HCT116 (cell line): ENCODE results near the gene PREX1. TPM values are rescaled to one million over a fixed set of nuclear protein-coding genes. Genes with fewer than 3 reads are reported as not detected.

Experiments used
- ATAC-seq: fragments of 200-7000 bp; cut with Tn5 transposase; 2 replicates; pipeline ENCODE4 v1.9.1; 2020; ENCODE audit warnings: mild to moderate bottlenecking, moderate library complexity
- BruUV-seq: library from RNA; stranded (reverse); fragments of 400-500 nt; replicated peaks from 2 replicates; lab custom pipeline; 2021; lab: Mats Ljungman, UMichigan
- CTCF ChIA-PET: fragments of 300-600 bp; sonication (Branson Sonifier 250); formaldehyde crosslinking; loops from one replicate; lab custom pipeline; 2021; ENCODE audit warnings: antibody characterized with exemption; lab: Charles Lee
- POLR2A ChIA-PET: fragments of 300-600, 350-600 bp; sonication (Branson Sonifier 250); formaldehyde crosslinking; loops from one replicate; lab custom pipeline; 2021; ENCODE audit warnings: antibody characterized with exemption; lab: Charles Lee
- RAD21 ChIA-PET, 2 experiments: fragments of 300-600 bp; sonication (Branson Sonifier 250); formaldehyde crosslinking; loops; one replicate each; lab custom pipeline; 2023; ENCODE audit warnings: low total read pairs in 2 of 2; ENCODE audit not compliant: uncharacterized antibody in 2 of 2, unreplicated experiment in 2 of 2, low non-redundant PET in 1 of 2; lab: Charles Lee
- DNase-seq: peaks from one replicate; pipeline ENCODE4 v3.0.0-alpha.2; 2010; ENCODE audit warnings: low read depth, low spot score
- H2AFZ ChIP-seq: fragments of 200-600 bp; shearing (Covaris generic), sonication (generic); 2 replicates; pipeline ENCODE4 v1.6.1; 2017; ENCODE audit warnings: low read depth, mixed run types, mixed read lengths, antibody characterized with exemption, low read length; ENCODE audit not compliant: poor library complexity, severe bottlenecking
- H3K27ac ChIP-seq: 2 replicates; pipeline ENCODE4 v1.5.1; 2012; ENCODE audit warnings: low read depth, low read length
- H3K27me3 ChIP-seq: fragments of 200-600 bp; sonication (generic); 2 replicates; pipeline ENCODE4 v1.6.1; 2016; ENCODE audit warnings: mixed run types, low read length, mixed read lengths; ENCODE audit not compliant: insufficient read depth
- H3K36me3 ChIP-seq, 2 experiments: fragments of 200-500 bp in 1 of 2; fragments of 200-600 bp in 1 of 2; sonication (Bioruptor generic) in 1 of 2; sonication (generic) in 1 of 2; 2 replicates each; pipeline versions ENCODE4 v1.5.1 to v1.6.1; 2014 to 2016; ENCODE audit warnings: low read length in 2 of 2, inconsistent platforms in 1 of 2, mixed read lengths in 1 of 2, mixed run types in 1 of 2; ENCODE audit not compliant: insufficient read depth in 2 of 2, control insufficient read depth in 1 of 2
- H3K4me1 ChIP-seq, 2 experiments: fragments of 200-600 bp in 1 of 2; sonication (generic) in 1 of 2; 2 replicates each; pipeline versions ENCODE4 v1.5.1 to v1.6.1; 2012 to 2017; ENCODE audit warnings: low read length in 2 of 2, inconsistent platforms in 1 of 2, mild to moderate bottlenecking in 1 of 2, mixed read lengths in 1 of 2, mixed run types in 1 of 2, moderate library complexity in 1 of 2; ENCODE audit not compliant: insufficient read depth in 2 of 2, control insufficient read depth in 1 of 2
- H3K4me2 ChIP-seq: fragments of 200-600 bp; sonication (generic); 2 replicates; pipeline ENCODE4 v1.6.1; 2017; ENCODE audit warnings: mixed run types, low read length, mixed read lengths
- H3K4me3 ChIP-seq, 2 experiments: fragments of 200-600 bp in 1 of 2; sonication (generic) in 1 of 2; replicated peaks in 1 of 2; 2 replicates each; pipeline ENCODE4 v1.5.1; 2011 to 2016; ENCODE audit warnings: low read length in 2 of 2, control low read depth in 1 of 2, low read depth in 1 of 2, mild to moderate bottlenecking in 1 of 2, mixed read lengths in 1 of 2, mixed run types in 1 of 2
- H3K79me2 ChIP-seq: fragments of 200-600 bp; sonication (generic); 2 replicates; pipeline ENCODE4 v1.6.1; 2017; ENCODE audit warnings: mild to moderate bottlenecking, mixed run types, low read length, moderate library complexity, mixed read lengths; ENCODE audit not compliant: insufficient read depth
- H3K9ac ChIP-seq: fragments of 200-600 bp; sonication (generic); 2 replicates; pipeline ENCODE4 v1.6.1; 2016; ENCODE audit warnings: low read length, mixed read lengths
- H3K9me2 ChIP-seq: fragments of 200-600 bp; sonication (generic), shearing (Covaris generic); 2 replicates; pipeline ENCODE4 v1.6.1; 2017; ENCODE audit warnings: mixed run types, mild to moderate bottlenecking, moderate library complexity; ENCODE audit not compliant: insufficient read depth
- H3K9me3 ChIP-seq, 2 experiments: fragments of 200-500 bp in 1 of 2; fragments of 200-600 bp in 1 of 2; sonication (Bioruptor generic) in 1 of 2; sonication (generic) in 1 of 2; 2 replicates each; pipeline ENCODE4 v1.6.1; 2014 to 2017; ENCODE audit warnings: low read length in 2 of 2, mixed read lengths in 2 of 2, inconsistent platforms in 1 of 2, low read depth in 1 of 2, mild to moderate bottlenecking in 1 of 2, mixed run types in 1 of 2, moderate library complexity in 1 of 2; ENCODE audit not compliant: control insufficient read depth in 1 of 2, insufficient read depth in 1 of 2
- H4K20me1 ChIP-seq: fragments of 200-600 bp; sonication (generic), shearing (Covaris generic); 2 replicates; pipeline ENCODE4 v1.6.1; 2017; ENCODE audit warnings: mixed run types, mild to moderate bottlenecking, moderate library complexity; ENCODE audit not compliant: insufficient read depth
- CBX3 ChIP-seq: IDR thresholded peaks from 2 replicates; pipeline ENCODE4 v1.6.1; 2012; ENCODE audit warnings: low read depth
- CEBPB ChIP-seq: IDR thresholded peaks from 2 replicates; pipeline ENCODE4 v1.6.1; 2012; ENCODE audit warnings: low read depth
- RAD21 ChIP-seq: IDR thresholded peaks from 2 replicates; pipeline ENCODE4 v1.6.1; 2012; ENCODE audit warnings: low read depth, mild to moderate bottlenecking
- SIN3A ChIP-seq: IDR thresholded peaks from 2 replicates; pipeline ENCODE4 v1.6.1; 2012; ENCODE audit warnings: low read depth
- SP1 ChIP-seq: IDR thresholded peaks from 2 replicates; pipeline ENCODE4 v1.6.1; 2012; ENCODE audit warnings: low read depth
- YY1 ChIP-seq: IDR thresholded peaks from 2 replicates; pipeline ENCODE4 v1.6.1; 2011; ENCODE audit warnings: low read length, low read depth, moderate library complexity, mild to moderate bottlenecking; ENCODE audit not compliant: insufficient replicate concordance; ENCODE audit errors: extremely low read depth
- intact Hi-C: fragments of 100-400 bp; cut with micrococcal nuclease; formaldehyde crosslinking; loops from 2 replicates; pipeline ENCODE4 v1.10.0; 2022
- total RNA-seq: library from RNA; stranded (reverse); gene quantifications from one replicate; pipeline ENCODE4 v1.2.1, GENCODE V29; 2021; ENCODE audit not compliant: unreplicated experiment

Gene PREX1
- total RNA-seq, 1 experiment from 2014 or later = 6.1 TPM

GRCh38 chr20:48697845-48698491 is 129.8 kb downstream of the PREX1 start:
- peak; percentile 74 for ATAC-seq
- H3K9ac ChIP-seq = no peak overlapping the region
- no peaks in the 10 kb centered on the region for H4K20me1 ChIP-seq
- H2AFZ ChIP-seq = no peak overlapping the region
- no peaks in the 10 kb centered on the region for H3K36me3 ChIP-seq
- no peaks in the 10 kb centered on the region for H3K27me3 ChIP-seq
- no peaks in the 10 kb centered on the region for H3K9me2 ChIP-seq
- H3K4me3 ChIP-seq = no peak overlapping the region
- H3K79me2 ChIP-seq = no peaks in the 10 kb centered on the region
- peaks cover 15% of the 10 kb centered on the region in 2 experiments for H3K4me1 ChIP-seq
- intact Hi-C loops = no loop called here
- DNase-seq = no peak
- POLR2A ChIA-PET = no interaction called here
- no peak for TF ChIP-seq CBX3
- peak; percentile 65; the same call in 1 of the 2 replicates for TF ChIP-seq CEBPB
- no peak for TF ChIP-seq RAD21
- no peaks in the 10 kb centered on the region for H3K9me3 ChIP-seq
- 0 out of 2 replicates have a peak overlapping the region, but pooled peaks have one; percentile 45 for H3K27ac ChIP-seq
- CTCF ChIA-PET = interaction anchor here (0.6 to 1.0 kb wide), 2 partner anchors 40 to 41 kb away, joined by 4 to 6 read pairs; no protein-coding TSS in a partner anchor
- peak overlapping the region; percentile 31 for H3K4me2 ChIP-seq
- no TSS peak for BruUV-seq
- RAD21 ChIA-PET = interaction anchor here in 1 of 2 experiments (1.2 kb wide), 1 partner anchor 41 kb away, joined by 3 read pairs; no protein-coding TSS in a partner anchor

GRCh38 chr20:48696671-48697070 is 131.1 kb downstream of the PREX1 start:
- intact Hi-C loops = no loop called here
- Histone ChIP-seq H4K20me1 (no peaks in the 10 kb centered on the region), H3K4me1 (peaks cover 15% of the 10 kb centered on the region in 2 experiments), H3K4me2 (no peak overlapping the region), H3K4me3 (no peak overlapping the region), H3K27me3 (no peaks in the 10 kb centered on the region), H3K9me3 (no peaks in the 10 kb centered on the region), H3K9ac (no peak overlapping the region), H3K79me2 (no peaks in the 10 kb centered on the region), H3K9me2 (no peaks in the 10 kb centered on the region), H2AFZ (no peak overlapping the region), H3K27ac (no peak overlapping the region), H3K36me3 (no peaks in the 10 kb centered on the region)
- TF ChIP-seq SIN3A (no peak), YY1 (no peak), SP1 (no peak)
- RAD21 ChIA-PET = no interaction called here
- POLR2A ChIA-PET = no interaction called here
- no peak for ATAC-seq
- no TSS peak for BruUV-seq
- no peak for DNase-seq
- CTCF ChIA-PET = no interaction called here
